GM18507 (cell line): ENCODE results near the gene DNAJC25.

ENCODE experiments used
- DNase-seq: peaks from one replicate; pipeline ENCODE4 v3.0.0; 2011; ENCODE audit warnings: low read depth; ENCODE audit not compliant: insufficient read length; ENCODE audit errors: extremely low spot score
- FAIRE-seq: peaks from 2 replicates; lab custom pipeline; 2011; peaks lifted over from hg19 to GRCh38; lab: Jason Lieb, UNC

The DNAJC25 gene

DNA sequence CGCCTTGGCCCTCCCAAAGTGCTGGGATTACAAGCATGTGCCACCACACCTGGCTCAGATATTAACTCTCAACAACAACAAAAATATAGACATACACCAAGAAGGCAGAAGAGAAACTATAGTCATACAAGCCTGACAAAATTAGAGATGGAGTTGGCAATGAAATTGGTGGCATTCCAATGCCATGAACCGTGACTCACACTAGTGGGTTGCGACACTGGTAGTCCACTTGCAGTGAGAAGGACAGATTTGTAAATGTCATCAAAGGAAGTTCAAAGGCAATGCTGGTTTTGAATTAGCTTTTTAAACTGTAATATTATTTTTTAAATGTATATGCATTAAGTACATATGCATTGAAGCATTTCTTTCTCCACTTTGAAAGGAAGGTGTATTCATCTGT is 8.5 kb upstream of the DNAJC25 start:
- DNase-seq (no peak), FAIRE-seq (no peak)

DNA sequence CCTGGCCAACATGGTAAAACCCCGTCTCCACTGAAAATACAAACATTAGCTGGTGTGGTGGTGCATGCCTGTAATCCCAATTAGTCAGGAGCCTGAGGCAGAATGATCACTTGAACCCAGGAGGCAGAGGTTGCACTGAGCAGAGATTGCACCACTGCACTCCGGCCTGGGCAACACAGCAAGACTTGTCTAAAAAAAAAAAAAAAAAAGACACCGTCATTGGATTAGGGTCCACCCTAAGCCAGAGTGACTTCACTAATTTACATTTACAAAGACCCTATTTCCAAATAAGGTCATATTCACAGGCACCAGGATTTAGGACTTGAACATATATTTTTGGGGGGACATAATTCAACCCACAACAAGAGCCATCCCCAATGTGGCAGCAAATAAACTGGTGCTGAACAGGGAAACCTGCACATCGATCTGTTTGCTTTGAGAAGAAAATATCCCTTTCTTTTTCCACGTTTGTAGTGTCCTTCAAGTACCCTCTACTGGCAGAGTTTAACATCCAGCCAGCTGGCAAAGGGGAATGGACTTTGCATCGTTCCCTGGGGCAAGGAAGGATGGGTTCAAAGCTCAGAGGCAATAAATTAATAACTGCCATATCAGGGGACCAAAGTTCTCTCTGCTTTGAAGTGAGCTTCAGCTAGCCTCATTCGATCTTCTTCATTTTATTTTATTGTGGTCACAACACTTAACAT is 3.7 kb upstream of the DNAJC25 start:
- FAIRE-seq = no peak
- DNase-seq = no peak

GRCh38 chr9:111628411-111628810 is 2.7 kb upstream of the DNAJC25 start:
- DNase-seq (no peak), FAIRE-seq (no peak)

- DNase-seq (no peak), FAIRE-seq (no peak)
These were observed 761 bp upstream of the DNAJC25 start for GRCh38 chr9:111630182-111630963.

DNA sequence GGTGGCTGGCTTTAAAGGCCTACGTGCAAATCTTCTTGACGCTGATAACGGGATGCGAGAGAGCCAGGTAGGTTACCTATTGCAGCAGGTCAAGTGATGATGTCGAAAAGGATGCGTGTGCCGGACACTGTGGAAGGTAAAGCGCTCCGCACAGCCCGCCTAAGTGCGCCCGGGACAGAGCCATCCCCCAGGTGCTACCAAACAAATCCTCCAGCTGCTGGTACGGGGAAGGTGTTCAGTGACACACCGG is 245 bp upstream of the DNAJC25 start:
- FAIRE-seq = no peak
- no peak for DNase-seq

GRCh38 chr9:111632060-111632459 is 926 bp downstream of the DNAJC25 start:
- FAIRE-seq = no peak
- DNase-seq = no peak

GRCh38 chr9:111632695-111633388 is 1.7 kb downstream of the DNAJC25 start:
- DNase-seq (no peak), FAIRE-seq (no peak)

DNA sequence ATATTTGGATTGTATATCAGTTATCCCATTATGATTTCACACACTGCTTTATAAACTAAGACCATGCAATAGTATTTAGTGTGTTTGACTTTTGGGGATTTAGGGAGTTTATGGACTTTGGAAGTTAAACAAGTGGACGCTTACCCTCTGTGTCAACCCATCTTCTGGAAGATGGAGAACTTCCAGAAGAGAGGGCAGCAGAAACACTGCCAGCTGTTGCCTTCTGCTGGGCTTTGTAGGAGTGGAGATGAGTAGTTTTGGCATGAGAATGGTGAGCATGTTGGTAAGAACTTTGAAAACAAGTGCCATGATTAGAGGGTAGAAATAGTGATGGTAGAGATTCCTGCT is 2.2 kb downstream of the DNAJC25 start:
- no peak for FAIRE-seq

GRCh38 chr9:111634860-111635259 is 3.7 kb downstream of the DNAJC25 start:
- DNase-seq (no peak), FAIRE-seq (no peak)

More for the DNA sequence above, 2.2 kb downstream of the DNAJC25 start:
- DNase-seq = no peak

GRCh38 chr9:111637421-111637950 is 6.4 kb downstream of the DNAJC25 start:
- FAIRE-seq = no peak
- no peak for DNase-seq

DNA sequence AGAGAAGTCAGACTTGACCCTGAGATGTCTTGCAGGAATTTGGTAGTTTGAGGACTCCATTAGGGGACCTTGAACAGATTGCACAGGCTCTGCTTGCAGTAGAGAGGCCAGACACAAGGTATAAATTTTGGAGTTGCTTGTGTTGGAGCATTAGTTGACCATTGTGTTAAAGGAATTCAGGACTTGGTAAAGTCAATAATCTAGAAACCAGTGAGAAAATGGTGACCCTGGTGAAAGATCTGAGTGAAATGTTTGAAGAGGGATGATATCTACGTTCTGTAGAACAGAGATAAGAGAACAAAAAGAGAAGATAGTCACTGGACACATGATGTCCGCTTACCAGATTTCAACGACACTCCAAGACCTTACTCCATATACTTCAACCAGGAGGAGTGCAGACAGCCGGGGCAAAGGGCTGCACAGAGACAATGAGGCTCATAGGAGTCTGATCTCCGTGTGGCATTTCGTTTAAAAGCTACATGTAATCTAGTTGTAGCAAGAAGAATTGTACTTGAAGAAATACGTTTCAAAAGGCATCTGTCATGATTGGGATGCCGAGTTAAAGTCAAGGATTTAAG is 13.2 kb downstream of the DNAJC25 start:
- FAIRE-seq = no peak
- no peak for DNase-seq

DNA sequence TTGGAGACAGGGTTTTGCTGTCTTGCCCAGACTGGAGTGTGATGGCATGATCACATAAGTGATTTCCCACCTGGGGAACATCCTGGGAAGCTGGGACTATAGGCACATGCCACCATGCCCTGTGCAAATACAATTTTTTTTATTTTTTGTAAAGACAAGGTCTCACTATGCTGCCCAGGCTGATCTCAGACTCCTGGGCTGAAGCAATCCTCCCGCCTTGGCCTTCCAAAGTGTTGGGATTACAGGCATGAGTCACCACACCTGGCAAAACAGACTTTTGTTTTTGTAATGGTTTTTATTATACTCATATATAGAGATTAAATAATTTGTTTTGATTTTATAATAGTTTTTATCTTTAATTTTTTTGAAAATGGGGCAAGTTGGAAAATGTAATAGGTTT is 14.7 kb downstream of the DNAJC25 start:
- DNase-seq = no peak
- no peak for FAIRE-seq

GRCh38 chr9:111646417-111646816 is 15.3 kb downstream of the DNAJC25 start:
- DNase-seq (no peak), FAIRE-seq (no peak)

- DNase-seq (no peak), FAIRE-seq (no peak)
These were observed 16.9 kb downstream of the DNAJC25 start for GRCh38 chr9:111648066-111648465.

GRCh38 chr9:111649016-111649415 is 17.9 kb downstream of the DNAJC25 start:
- DNase-seq (no peak), FAIRE-seq (no peak)

DNA sequence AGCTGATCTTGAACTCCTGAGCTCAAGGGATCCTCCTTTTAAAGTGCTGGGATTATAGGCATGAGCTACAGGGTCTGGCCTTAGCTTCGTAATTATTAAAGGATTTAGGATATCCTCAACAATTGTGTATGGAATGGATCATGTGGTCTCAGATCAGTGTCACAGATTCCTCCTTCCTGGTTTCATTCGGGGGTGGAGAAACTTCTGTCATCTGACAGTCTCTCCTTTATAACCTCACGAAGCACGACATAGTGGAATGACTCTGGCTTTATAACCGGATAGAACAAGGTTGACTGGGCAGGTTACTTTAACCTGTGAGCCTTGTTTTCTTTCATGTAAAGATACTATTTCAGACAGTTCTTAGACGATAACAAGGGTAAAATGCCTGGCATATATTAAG is 25.9 kb downstream of the DNAJC25 start:
- DNase-seq (no peak), FAIRE-seq (no peak)

- DNase-seq (no peak), FAIRE-seq (no peak)
These were observed 27.8 kb downstream of the DNAJC25 start for GRCh38 chr9:111658943-111659342.

DNA sequence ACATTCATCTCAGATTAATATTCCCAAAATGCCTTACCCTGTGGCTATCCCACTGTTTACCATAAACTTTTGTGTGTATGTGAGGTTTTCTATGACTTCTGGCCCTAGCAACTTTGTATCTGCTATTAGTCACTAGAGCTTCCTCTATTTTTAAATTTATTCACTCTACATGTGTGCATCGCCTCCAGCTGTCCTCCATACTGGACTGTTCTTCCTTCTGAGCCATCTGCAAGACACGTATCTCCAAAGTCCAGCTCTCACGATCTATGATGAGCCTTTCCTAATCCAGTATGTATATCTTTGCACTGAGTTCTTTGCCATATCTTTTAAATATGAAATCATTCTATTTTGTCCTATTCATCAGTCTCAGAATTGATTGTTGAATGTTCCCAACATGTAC is 28.6 kb downstream of the DNAJC25 start:
- DNase-seq = no peak
- no peak for FAIRE-seq

GRCh38 chr9:111661150-111661801 is 30.1 kb downstream of the DNAJC25 start, which contains the start of gene GNG10:
TSS of gene GNG10 (plus strand) at chr9:111661605. CDS start at chr9:111661635, 30 bp downstream.
- FAIRE-seq (no peak), DNase-seq (peak; percentile 65)
